IgD-negative memory B cell (primary cell): ENCODE measurements around the gene BAHCC1. TPM values are rescaled to one million over a fixed set of nuclear protein-coding genes. Genes with fewer than 3 reads are reported as not detected.

Experiments used
- H3K27ac Mint-ChIP-seq, 3 donors: one replicate each; pipeline ENCODE4 v1.8.0; 2020 to 2022; ENCODE audit warnings: mild to moderate bottlenecking in 3 of 3, mixed read lengths in 3 of 3, moderate library complexity in 1 of 3
- H3K27me3 Mint-ChIP-seq: one replicate; pipeline ENCODE4 v1.8.0; 2021; ENCODE audit warnings: mixed read lengths
- H3K36me3 Mint-ChIP-seq: one replicate; pipeline ENCODE4 v1.8.0; 2020; ENCODE audit warnings: mild to moderate bottlenecking, mixed read lengths
- H3K4me1 Mint-ChIP-seq, 3 donors: one replicate each; pipeline ENCODE4 v1.8.0; 2020 to 2022; ENCODE audit warnings: mixed read lengths in 3 of 3, mild to moderate bottlenecking in 1 of 3
- H3K4me3 Mint-ChIP-seq, 4 donors: one replicate each; pipeline ENCODE4 v1.8.0; 2020 to 2022; ENCODE audit warnings: mild to moderate bottlenecking in 4 of 4, mixed read lengths in 4 of 4, moderate library complexity in 3 of 4
- H3K9me3 Mint-ChIP-seq, 3 donors: one replicate each; pipeline ENCODE4 v1.8.0; 2020 to 2021; ENCODE audit warnings: mixed read lengths in 3 of 3, mild to moderate bottlenecking in 1 of 3
- polyA plus RNA-seq: library from polyadenylated mRNA; unstranded; fragments of 300-500 nt; fragmentation: Illumina TruSeq; gene quantifications from one replicate; pipeline ENCODE4 v1.2.3, GENCODE V29; 2021

Gene BAHCC1
- polyA plus RNA-seq, 1 donor from 2014 or later: not detected

- Mint-ChIP-seq H3K36me3 (no peaks in the 10 kb centered on the region), H3K9me3 (peaks cover 0 to 3% (median 2%) of the 10 kb centered on the region in 3 donors), H3K27ac (no peak overlapping the region), H3K4me3 (no peak overlapping the region), H3K27me3 (peaks cover 16% of the 10 kb centered on the region), H3K4me1 (no peaks in the 10 kb centered on the region)
These were observed 16.2 kb upstream of the BAHCC1 start for GRCh38 chr17:81378941-81379511.

DNA sequence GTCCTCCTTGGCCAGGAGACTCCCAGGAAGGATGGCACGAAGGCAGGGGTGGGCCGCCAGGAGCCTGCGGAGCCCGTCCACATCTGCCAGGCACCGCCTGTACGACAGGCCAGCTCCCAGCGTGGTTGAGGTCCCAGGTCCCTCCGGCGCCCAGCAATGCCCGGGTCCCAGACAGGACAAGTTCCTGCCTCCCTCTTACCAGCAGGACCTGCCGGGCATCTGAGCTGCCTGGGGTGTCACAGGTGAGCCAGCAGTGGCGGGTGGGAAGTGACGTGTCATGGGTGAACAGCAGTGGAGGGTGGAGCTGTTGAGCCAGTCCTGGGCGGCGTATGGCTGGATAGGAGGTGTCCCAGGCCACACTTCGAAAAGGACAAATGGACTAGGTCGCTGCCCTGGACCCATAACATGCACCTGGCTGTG lies 15.7 kb upstream of the BAHCC1 start:
- H3K9me3 Mint-ChIP-seq: peaks cover 0 to 3% (median 2%) of the 10 kb centered on the region in 3 donors
- H3K4me3 Mint-ChIP-seq: no peak overlapping the region
- no peaks in the 10 kb centered on the region for H3K36me3 Mint-ChIP-seq
- no peak overlapping the region for H3K27ac Mint-ChIP-seq
- no peaks in the 10 kb centered on the region for H3K4me1 Mint-ChIP-seq
- H3K27me3 Mint-ChIP-seq: peaks cover 21% of the 10 kb centered on the region

DNA sequence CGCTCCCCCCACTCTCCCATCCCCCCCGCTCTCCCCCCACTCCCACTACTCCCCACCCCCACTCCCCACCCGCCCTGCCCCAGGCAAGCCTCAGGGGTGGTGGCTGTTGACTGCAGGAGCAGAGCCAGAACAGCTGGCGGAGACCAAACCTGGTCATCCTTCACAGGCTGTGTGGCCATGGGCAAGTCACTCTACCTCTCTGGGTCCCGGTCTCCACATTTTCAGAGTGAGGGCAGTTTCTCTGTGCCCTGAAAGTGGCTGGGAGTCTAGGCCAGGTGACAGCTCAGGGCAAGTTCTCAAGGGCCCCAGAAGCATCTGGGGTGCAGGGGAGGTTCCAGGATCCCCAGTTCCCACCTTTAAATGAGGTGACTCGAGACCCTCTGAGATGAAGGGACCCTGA lies 15.1 kb upstream of the BAHCC1 start:
- no peak overlapping the region for H3K4me3 Mint-ChIP-seq
- H3K27me3 Mint-ChIP-seq: peaks cover 27% of the 10 kb centered on the region
- H3K27ac Mint-ChIP-seq: no peak overlapping the region
- H3K4me1 Mint-ChIP-seq: no peaks in the 10 kb centered on the region
- peaks cover 0 to 3% (median 2%) of the 10 kb centered on the region in 3 donors for H3K9me3 Mint-ChIP-seq
- H3K36me3 Mint-ChIP-seq: no peaks in the 10 kb centered on the region

DNA sequence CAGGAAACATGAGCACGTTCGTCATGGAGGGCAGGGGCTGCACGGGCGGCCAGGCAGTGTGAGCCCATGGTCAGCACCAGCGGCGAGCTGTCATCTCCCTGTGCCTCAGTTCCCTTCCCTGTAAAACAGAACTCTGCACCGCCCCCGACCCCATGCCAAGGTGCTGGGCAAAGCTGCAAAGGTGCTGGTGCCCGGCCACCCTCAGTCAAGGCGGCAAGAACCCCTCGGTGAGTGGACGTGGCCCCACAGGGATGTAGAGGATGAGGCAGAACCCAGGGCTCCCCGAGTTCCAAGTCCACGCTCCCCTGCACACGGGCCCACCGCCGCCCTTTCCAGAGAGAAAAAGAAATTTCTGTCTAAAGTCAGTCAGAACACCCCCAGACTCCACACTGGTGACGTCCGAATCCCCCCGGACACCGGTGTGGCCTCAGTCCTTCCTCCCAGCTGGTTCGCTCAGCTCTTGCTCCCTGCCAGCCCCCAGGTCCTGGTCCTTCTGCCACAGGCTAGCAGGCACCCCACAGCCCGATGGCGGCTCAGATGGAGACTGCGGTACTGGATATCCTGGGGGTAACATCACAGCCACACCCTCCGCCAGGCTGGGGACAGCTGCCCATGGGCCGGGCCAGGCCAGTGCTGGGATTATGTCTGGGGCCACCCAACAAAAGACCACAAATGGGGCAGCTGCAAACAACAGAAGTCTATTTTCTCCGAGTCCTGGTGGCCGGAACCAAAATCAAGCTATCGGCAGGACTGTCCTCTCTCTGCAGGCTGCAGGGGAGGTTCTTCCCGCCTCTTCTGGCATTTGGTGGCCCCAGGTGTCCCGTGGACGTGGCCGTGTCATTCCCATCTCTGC lies 14.4 kb upstream of the BAHCC1 start:
- Mint-ChIP-seq H3K4me1 (no peaks in the 10 kb centered on the region), H3K27ac (no peak overlapping the region), H3K36me3 (no peaks in the 10 kb centered on the region), H3K27me3 (peaks cover 31% of the 10 kb centered on the region), H3K4me3 (peak overlapping the region in 1 of 4 donors; percentile 49), H3K9me3 (no peaks in the 10 kb centered on the region)

DNA sequence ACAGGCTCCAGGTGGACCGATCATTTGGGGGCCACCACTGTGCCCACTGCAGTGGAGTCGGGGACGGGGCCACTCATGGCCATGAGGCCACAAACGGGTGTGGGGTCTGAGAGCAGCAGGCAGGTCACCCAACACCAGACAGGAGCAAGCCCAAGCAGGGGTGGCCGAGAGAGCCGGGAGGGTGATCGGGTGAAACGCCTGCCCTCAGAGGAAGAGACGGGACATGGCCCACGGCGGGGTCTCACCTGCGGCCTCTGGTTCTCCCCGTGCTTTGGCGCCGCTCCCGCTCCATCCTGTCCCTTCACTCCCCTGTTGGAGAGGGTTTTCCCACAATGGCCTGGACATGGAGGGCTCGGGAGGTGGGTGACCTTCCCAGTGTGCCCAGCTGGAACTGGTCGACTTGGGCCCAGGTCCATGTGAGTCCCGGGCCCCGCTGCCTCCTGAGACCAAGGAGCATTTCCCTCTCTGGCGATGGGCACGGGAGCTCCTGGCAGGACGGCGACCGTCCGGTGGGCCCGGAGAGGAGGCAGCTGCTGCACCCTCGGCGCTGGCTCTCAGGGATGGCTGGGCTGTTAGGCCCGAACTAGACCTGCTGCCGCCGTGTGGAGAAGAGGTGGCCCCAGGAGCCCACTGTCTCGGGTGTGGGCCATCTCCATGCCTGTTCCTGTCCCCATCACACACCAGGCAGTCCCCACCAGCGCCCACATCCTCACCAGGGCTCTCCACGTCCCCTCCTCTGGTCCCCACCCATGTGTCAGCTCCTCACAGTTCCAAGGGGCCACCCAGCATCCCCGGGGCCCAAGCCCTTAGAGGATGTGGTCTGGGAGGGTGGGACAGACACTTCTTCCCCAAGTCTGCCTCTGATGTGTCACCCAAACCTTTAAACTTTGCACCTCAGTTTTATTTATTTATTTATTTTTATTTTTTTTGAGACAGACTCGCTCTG lies 13.4 kb upstream of the BAHCC1 start:
- Mint-ChIP-seq H3K9me3 (no peaks in the 10 kb centered on the region), H3K36me3 (no peaks in the 10 kb centered on the region), H3K4me1 (no peaks in the 10 kb centered on the region), H3K27me3 (peaks cover 35% of the 10 kb centered on the region), H3K4me3 (peak overlapping the region in 1 of 4 donors; percentile 49), H3K27ac (no peak overlapping the region)

GRCh38 chr17:81382851-81383250 lies 12.4 kb upstream of the BAHCC1 start:
- Mint-ChIP-seq H3K27ac (no peak overlapping the region), H3K4me3 (peak overlapping the region in 1 of 4 donors; percentile 39), H3K27me3 (peaks cover 36% of the 10 kb centered on the region), H3K36me3 (no peaks in the 10 kb centered on the region), H3K9me3 (no peaks in the 10 kb centered on the region), H3K4me1 (no peaks in the 10 kb centered on the region)

GRCh38 chr17:81383504-81384421 lies 11.5 kb upstream of the BAHCC1 start:
- Mint-ChIP-seq H3K36me3 (no peaks in the 10 kb centered on the region), H3K9me3 (no peaks in the 10 kb centered on the region), H3K4me3 (no peak overlapping the region), H3K4me1 (no peaks in the 10 kb centered on the region), H3K27me3 (peaks cover 42% of the 10 kb centered on the region), H3K27ac (no peak overlapping the region)

DNA sequence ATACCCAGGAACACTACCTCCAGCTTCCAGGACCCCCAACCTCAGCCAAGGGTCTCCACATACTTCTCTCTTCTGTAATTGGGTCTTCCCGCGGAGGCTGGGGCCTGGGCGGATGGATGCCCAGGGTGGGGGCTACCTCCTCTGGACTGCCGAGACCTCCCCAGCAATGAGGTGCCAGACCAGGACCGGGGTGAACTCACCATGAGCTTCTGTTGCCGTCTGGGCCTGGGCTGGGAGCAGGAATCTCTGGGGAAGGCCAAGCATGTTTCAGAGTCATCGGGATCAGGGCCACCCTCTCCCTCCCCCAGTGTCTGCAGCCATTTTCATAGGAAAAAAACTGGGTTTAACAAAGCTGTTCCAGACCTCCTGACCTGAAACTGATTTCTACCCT lies 10.3 kb upstream of the BAHCC1 start:
- H3K36me3 Mint-ChIP-seq: no peaks in the 10 kb centered on the region
- H3K4me3 Mint-ChIP-seq: no peak overlapping the region
- H3K4me1 Mint-ChIP-seq: no peaks in the 10 kb centered on the region
- peaks cover 46% of the 10 kb centered on the region for H3K27me3 Mint-ChIP-seq
- H3K27ac Mint-ChIP-seq: no peak overlapping the region
- H3K9me3 Mint-ChIP-seq: no peaks in the 10 kb centered on the region

- no peaks in the 10 kb centered on the region for H3K9me3 Mint-ChIP-seq
- no peak overlapping the region for H3K27ac Mint-ChIP-seq
- H3K4me1 Mint-ChIP-seq: no peaks in the 10 kb centered on the region
- peak overlapping the region in 3 of 4 donors; percentile 52 to 77 (median 52) for H3K4me3 Mint-ChIP-seq
- H3K36me3 Mint-ChIP-seq: no peaks in the 10 kb centered on the region
- H3K27me3 Mint-ChIP-seq: peaks cover 46% of the 10 kb centered on the region
These were observed 9.7 kb upstream of the BAHCC1 start for GRCh38 chr17:81385320-81386111.

DNA sequence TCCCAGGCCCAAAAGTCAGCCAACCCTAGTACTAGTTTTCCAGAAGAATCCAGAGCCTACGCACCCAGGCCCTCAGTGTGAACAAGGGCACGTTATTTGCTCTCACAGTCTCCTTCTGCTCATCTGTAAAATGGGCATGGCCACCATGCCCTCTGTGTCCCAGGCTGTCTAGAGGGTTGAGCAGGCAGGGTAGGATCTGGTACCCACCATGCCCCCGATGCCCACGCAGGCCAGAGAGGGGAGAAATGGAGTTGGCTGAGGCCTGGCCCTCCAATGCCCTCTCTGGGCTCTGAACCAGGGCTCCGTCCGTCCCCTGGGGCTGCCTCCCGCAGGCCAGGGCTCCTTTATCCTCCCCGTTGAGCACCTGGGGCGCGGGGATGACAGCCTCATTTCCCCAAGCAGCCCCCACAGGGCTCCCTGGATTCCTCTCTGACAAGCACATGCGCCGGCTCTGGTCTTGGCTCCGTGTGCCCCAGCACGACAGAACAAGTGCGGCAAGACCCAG lies 9.1 kb upstream of the BAHCC1 start:
- Mint-ChIP-seq H3K9me3 (no peaks in the 10 kb centered on the region), H3K4me3 (peak overlapping the region in 3 of 4 donors; percentile 45 to 77 (median 52)), H3K27me3 (peaks cover 50% of the 10 kb centered on the region), H3K4me1 (no peaks in the 10 kb centered on the region), H3K27ac (no peak overlapping the region), H3K36me3 (no peaks in the 10 kb centered on the region)

DNA sequence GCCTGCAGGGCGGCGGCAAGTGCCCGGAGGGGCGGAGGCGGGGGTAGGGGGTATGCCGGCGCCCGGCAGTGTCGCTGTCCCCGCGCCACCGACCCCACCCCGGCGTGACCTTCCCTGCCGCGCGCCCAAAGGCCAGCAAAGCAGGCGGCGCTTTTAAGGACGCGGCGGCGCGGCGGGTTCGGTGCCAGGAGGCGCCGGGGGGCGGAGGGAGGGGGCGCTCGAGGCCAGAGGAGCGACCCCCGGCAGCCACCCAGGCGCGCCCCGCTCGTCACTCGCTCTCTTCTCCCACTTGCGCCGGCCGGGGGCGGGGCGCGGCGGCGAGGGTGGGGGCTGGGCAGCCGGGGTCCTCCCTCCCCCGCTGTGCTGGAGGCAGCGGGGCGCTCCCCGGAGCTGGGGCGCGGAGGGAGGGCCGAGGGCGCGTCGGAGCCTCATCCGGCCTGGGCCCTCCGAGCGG lies 8.6 kb upstream of the BAHCC1 start:
- no peak overlapping the region for H3K27ac Mint-ChIP-seq
- no peaks in the 10 kb centered on the region for H3K9me3 Mint-ChIP-seq
- H3K27me3 Mint-ChIP-seq: peaks cover 50% of the 10 kb centered on the region
- no peaks in the 10 kb centered on the region for H3K36me3 Mint-ChIP-seq
- H3K4me1 Mint-ChIP-seq: no peaks in the 10 kb centered on the region
- peak overlapping the region in 2 of 4 donors; percentile 45 to 77 for H3K4me3 Mint-ChIP-seq

GRCh38 chr17:81387100-81388090 lies 7.9 kb upstream of the BAHCC1 start:
- Mint-ChIP-seq H3K27me3 (peaks cover 56% of the 10 kb centered on the region), H3K27ac (peak overlapping the region in 1 of 3 donors; percentile 71), H3K36me3 (no peaks in the 10 kb centered on the region), H3K4me3 (peak overlapping the region; percentile 72 to 82 (median 79)), H3K4me1 (no peaks in the 10 kb centered on the region), H3K9me3 (no peaks in the 10 kb centered on the region)
